GM19023 (cell line): ENCODE measurements around the gene HIRA.

Source experiments
- ATAC-seq: cut with Tn5 transposase; IDR thresholded peaks from one replicate; pipeline ENCODE4 v1.9.1; 2021; ENCODE audit warnings: mild to moderate bottlenecking, moderate library complexity; ENCODE audit not compliant: unreplicated experiment

Gene HIRA

GRCh38 chr22:19358703-19359553 is 72.6 kb downstream of the HIRA start:
- ATAC-seq, result no peak

- no peak for ATAC-seq
Observed at GRCh38 chr22:19358195-19358594, 73.3 kb downstream of the HIRA start.

- ATAC-seq, result no peak
Observed at GRCh38 chr22:19357270-19358105, 74.0 kb downstream of the HIRA start.

DNA sequence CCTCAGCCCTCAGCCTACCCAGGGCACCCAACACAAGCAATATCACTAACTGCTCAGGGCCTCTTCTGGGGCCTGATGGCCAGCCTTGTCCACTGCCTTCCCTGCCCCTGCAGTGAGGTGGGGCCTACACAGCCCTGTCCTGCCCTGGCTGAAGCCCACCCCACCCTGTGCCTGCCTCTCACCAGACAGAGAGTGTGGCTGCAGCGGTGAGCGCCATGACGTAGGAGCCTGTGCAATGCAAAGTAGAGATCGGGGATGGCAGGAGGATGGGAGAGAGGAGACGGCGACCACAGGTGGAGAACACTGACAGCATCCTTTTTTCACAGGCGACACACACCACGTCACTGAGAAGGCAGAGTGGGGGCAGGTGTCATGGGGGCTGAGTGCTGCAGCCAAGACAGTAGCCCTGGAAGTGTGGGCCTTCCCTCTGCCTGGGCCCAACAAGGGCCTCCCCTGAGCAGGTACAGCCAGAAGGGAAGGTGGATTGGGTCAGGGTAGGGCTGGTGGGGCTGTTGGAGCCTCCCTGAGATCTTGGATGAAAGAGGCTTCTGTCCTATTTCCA is 74.7 kb downstream of the HIRA start:
- no peak for ATAC-seq

DNA sequence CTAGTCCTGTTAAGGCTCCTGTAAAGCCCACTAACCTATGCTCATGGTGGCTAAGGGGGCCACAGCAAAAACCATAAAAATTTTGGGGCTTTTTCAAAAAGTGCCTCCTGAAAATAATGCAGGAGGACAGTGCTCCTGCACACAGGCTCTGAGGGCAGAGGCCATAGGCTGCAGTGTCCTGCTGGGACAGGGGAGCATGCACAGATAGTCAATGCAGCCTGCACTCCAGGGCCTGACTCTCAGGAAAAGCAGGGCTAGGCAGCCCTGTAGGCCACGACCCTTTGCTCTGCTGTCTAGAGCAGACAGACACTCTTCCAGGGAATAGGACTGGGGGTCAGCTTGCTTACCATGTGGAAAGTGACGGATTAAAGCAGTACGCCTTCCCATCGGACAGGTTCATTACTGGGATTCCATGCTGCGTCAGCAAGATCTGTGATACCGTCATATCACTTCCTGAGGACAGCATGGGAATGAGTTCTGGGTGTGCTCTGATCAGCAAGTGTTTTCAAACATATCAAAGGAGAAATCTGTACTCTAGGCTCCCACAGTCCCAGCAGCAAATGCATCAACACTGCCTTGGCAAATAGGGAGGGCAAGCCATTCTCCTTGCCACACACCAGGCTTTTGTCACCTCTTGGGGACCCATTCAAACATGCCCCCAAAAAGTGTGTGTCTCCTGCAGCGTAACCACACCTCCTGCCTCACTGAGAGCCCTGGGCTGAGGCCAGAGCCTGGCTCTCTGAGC is 75.9 kb downstream of the HIRA start:
- ATAC-seq, result no peak

- no peak for ATAC-seq
Observed at GRCh38 chr22:19354201-19354600, 77.3 kb downstream of the HIRA start.

GRCh38 chr22:19353363-19354131 is 78.0 kb downstream of the HIRA start:
- ATAC-seq, result no peak

- ATAC-seq, result no peak
Observed at GRCh38 chr22:19352766-19353165, 78.8 kb downstream of the HIRA start.

DNA sequence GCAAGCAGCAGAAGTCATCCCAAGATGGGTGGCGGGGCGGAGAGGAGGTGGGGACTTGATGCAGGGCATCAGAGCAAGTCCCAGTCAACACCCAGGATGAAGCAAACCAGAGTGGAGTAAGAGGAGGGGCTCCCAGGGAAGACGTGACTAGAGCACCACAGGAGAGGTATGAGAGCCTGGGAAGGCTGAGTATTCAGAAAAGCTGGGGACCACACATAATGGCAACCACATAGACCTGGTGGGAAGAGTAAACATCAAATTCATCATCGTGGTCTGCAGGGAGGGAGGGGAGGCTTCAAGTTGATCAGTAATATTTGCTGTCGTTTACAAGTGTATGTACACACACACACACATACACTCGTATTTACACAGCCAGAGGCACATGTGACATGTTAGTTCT is 79.3 kb downstream of the HIRA start:
- no peak for ATAC-seq

DNA sequence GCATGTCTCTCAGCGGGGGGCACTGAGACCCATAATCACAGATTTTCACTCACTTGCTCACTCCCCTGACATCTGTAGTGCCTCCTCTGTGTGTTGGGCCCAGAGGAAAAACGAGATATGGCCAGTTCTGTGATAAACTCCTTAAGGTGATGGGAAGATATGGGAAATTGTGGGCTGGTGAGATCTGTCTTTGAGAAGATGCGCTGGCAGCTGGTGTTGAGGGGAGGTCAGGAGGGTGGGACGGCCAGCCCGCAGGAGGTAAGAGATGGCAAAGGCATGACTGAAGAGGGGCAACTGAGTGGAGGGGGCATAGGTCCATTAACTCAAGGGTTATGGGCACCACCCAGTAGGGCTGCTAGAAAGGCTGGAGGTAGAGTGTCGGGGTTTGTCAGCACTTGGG is 79.9 kb downstream of the HIRA start:
- ATAC-seq, result no peak

- no peak for ATAC-seq
Observed at GRCh38 chr22:19350947-19351346, 80.6 kb downstream of the HIRA start.

DNA sequence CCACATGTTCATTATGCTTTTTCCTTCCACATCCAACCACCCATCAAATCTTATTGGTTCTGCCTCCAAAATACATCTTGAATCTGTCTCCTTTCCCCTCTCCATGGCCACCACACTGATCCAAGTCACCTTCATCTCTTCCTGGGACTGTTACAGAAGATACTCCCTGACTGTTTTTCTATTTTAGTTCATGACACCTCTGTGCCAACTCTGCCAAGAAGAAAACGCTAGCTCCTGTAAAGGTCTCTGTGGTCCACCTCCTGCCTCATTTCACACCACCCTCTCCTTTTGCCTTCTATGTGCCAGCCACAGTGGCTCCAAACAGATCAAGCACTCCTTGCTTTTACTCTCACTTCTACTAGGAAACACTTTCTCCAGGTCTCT is 81.1 kb downstream of the HIRA start:
- ATAC-seq, result no peak

DNA sequence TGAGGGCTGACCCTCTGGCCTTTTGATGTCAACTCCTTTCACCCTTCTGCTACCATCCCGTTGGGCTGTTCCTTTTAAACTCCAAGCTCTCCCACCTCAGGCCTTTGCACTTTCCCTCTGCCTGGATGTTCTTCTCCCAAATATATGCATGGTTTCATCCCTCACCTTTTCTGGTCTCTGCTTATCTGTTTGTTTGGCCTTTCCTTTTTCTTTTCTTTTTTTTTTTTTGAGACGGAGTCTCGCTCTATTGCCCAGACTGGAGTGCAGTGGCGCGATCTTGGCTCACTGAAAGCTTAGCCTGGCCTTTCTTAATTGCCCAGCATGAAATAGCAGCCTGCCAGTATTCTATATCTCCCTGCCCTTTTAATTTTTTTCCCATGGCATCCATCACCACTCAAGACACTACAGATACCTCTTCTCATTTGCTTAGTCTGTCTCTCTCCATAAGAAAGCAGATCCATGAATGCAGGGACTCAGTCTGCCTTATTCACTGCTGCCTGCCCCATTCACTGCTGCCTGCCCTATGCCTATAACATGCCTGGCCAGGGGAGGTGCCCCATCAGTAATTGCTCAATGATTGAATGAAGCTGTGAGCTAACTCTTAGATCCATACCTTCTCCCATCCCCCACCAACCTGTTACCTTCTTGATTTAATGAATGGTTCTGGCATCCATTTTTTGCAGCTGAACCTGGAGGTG is 81.6 kb downstream of the HIRA start:
- ATAC-seq, result no peak

DNA sequence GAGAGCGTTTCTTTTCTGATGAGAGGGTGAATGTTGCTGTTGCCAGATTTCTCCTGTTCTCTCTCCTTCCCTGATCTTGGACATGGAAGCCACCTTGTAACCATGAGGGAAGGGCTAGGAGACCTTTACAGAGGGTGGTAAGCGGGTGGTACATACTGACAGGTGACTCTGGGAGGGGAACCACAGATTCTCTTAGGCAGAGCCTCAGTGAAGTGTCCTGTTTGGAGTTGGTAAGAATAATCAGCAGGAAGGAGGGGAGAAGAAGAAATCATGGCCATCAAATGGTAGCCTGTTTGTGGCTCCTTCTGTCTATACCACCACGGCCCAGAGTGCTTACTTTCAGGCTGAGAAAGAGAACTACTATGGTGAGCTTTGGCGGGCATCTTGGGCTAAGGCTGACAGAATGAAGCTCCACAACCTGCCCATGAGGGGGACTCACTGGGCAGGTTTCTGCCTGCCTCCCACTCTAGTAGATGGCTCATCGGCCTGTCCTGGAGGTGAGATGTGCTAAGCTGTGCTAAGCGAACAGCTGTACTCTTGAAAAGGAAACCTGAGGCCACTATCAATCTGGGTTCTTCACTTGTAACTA is 84.8 kb downstream of the HIRA start:
- ATAC-seq, result no peak

- ATAC-seq, result no peak
Observed at GRCh38 chr22:19344420-19344819, 87.1 kb downstream of the HIRA start.

GRCh38 chr22:19343470-19343869 is 88.1 kb downstream of the HIRA start:
- no peak for ATAC-seq

- no peak for ATAC-seq
Observed at GRCh38 chr22:19341500-19341899, 90.0 kb downstream of the HIRA start.

DNA sequence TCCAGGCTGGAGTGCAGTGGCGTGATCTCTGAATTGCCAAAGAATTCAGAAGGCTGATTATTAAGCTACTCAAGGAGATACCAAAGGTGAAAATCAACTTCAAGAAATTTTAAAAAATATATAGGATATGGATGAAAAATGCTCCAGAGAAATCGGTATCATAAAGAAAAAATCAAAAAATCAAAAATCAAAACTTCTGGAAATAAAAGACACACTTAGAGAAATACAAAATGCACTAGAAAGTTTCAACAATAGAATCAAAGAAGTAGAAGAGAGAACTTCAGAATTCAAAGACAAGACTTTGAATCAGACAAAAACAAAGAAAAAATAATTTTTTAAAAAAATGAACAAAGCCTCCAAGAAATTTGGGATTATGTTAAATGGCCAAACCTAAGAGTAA is 94.4 kb downstream of the HIRA start:
- ATAC-seq, result no peak
